HS-27A (cell line): Measurements from ENCODE around the gene TRIM38.
"Not testable (repeated sequence)": the region's sequence is repeated elsewhere in the genome, so short reads cannot be mapped to it uniquely, and the experiment has no call there.

Experiments used
- DNase-seq: peaks from one replicate; pipeline ENCODE4 v3.0.0-alpha.2; 2012; ENCODE audit warnings: low read depth, missing footprints

Gene TRIM38

GRCh38 chr6:25971187-25971821 lies 8.7 kb downstream of the TRIM38 start:
- DNase-seq: peak; percentile 86

- DNase-seq: no peak
Measured at GRCh38 chr6:25972128-25972527, 9.5 kb downstream of the TRIM38 start.

- DNase-seq: no peak
Measured at GRCh38 chr6:25972902-25973301, 10.3 kb downstream of the TRIM38 start.

- DNase-seq: no peak
Measured at GRCh38 chr6:25973923-25974555, 11.4 kb downstream of the TRIM38 start.

GRCh38 chr6:25975923-25976560 lies 13.4 kb downstream of the TRIM38 start:
- DNase-seq: no peak

GRCh38 chr6:25980935-25981334 lies 18.3 kb downstream of the TRIM38 start:
- no peak for DNase-seq

- no peak for DNase-seq
Measured at GRCh38 chr6:25981568-25982263, 19.1 kb downstream of the TRIM38 start.

- no peak for DNase-seq
Measured at GRCh38 chr6:25984265-25984664, 21.7 kb downstream of the TRIM38 start.

- DNase-seq: no peak
Measured at GRCh38 chr6:25987845-25988244, 25.2 kb downstream of the TRIM38 start.

- no peak for DNase-seq
Measured at GRCh38 chr6:25990172-25990873, 27.7 kb downstream of the TRIM38 start.

GRCh38 chr6:25991785-25992412 lies 29.3 kb downstream of the TRIM38 start:
- peak; percentile 42 for DNase-seq

- peak; percentile 87 for DNase-seq
Measured at GRCh38 chr6:25992413-25993340, 30.1 kb downstream of the TRIM38 start.

GRCh38 chr6:25993341-25993684 lies 30.7 kb downstream of the TRIM38 start:
- not testable (repeated sequence) for DNase-seq

GRCh38 chr6:25995507-25995906 lies 32.9 kb downstream of the TRIM38 start:
- no peak for DNase-seq

- no peak for DNase-seq
Measured at GRCh38 chr6:25997921-25998320, 35.3 kb downstream of the TRIM38 start.

GRCh38 chr6:25998379-25998778 lies 35.8 kb downstream of the TRIM38 start:
- no peak for DNase-seq

- DNase-seq: not testable (repeated sequence)
Measured at GRCh38 chr6:25999225-25999624, 36.6 kb downstream of the TRIM38 start.

GRCh38 chr6:26000366-26001144 lies 38.0 kb downstream of the TRIM38 start:
- DNase-seq: no peak

- peak; percentile 27 for DNase-seq
Measured at GRCh38 chr6:26003102-26003694, 40.6 kb downstream of the TRIM38 start.
